Esophagus squamous epithelium (tissue), 4 donors: ENCODE results near the gene TSPAN18.

Experiments used
- POLR2A ChIP-seq, 4 donors: fragments of 450-650 bp; IDR thresholded peaks; one replicate each; pipeline ENCODE4 v1.6.1; 2017; ENCODE audit warnings: antibody characterized with exemption in 4 of 4, mild to moderate bottlenecking in 4 of 4, moderate library complexity in 3 of 4
- TF ChIP-seq, protein P1 (sequence below), 6 experiments: fragments of 450-650 bp in 4 of 6; fragments of 200-600 bp in 2 of 6; sonication (generic) in 2 of 6; IDR thresholded peaks; one replicate each; pipeline ENCODE4 v1.5.1; 2016 to 2019; ENCODE audit warnings: antibody characterized with exemption in 6 of 6, mild to moderate bottlenecking in 4 of 6, moderate library complexity in 4 of 6

- TF ChIP-seq POLR2A (IDR thresholded peaks at IDR 0.05) = no peak
- TF ChIP-seq, protein P1, sequence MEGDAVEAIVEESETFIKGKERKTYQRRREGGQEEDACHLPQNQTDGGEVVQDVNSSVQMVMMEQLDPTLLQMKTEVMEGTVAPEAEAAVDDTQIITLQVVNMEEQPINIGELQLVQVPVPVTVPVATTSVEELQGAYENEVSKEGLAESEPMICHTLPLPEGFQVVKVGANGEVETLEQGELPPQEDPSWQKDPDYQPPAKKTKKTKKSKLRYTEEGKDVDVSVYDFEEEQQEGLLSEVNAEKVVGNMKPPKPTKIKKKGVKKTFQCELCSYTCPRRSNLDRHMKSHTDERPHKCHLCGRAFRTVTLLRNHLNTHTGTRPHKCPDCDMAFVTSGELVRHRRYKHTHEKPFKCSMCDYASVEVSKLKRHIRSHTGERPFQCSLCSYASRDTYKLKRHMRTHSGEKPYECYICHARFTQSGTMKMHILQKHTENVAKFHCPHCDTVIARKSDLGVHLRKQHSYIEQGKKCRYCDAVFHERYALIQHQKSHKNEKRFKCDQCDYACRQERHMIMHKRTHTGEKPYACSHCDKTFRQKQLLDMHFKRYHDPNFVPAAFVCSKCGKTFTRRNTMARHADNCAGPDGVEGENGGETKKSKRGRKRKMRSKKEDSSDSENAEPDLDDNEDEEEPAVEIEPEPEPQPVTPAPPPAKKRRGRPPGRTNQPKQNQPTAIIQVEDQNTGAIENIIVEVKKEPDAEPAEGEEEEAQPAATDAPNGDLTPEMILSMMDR (IDR thresholded peaks at IDR 0.05) = no peak
These were observed 2.3 kb downstream of the TSPAN18 start for GRCh38 chr11:44729063-44729462.
